ENCODE data around the gene ITPR2.
"Not testable (repeated sequence)": the region's sequence is repeated elsewhere in the genome, so short reads cannot be mapped to it uniquely, and the experiment has no call there.

ITPR2 gene

DNA sequence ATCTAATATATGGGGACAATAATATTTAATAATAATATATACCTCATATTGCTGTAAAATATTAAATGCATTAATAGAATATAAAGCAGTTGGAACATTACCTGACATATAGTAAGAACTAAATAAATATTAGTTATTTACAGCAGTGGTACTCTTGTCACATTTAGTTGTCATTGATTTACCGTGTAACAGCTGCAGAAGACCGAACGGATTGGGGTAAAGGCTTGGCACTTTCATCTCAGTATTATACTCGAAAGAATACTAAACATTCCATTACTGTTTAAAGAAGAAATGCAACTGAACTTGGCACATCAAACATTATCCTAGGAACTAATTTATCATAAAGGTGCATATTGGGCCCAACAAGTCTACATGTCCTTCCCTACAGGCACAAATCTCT, 61.1 kb downstream of the ITPR2 start:
- no peak for DNase-seq (ENCODE audit: low read depth, low spot score)

DNA sequence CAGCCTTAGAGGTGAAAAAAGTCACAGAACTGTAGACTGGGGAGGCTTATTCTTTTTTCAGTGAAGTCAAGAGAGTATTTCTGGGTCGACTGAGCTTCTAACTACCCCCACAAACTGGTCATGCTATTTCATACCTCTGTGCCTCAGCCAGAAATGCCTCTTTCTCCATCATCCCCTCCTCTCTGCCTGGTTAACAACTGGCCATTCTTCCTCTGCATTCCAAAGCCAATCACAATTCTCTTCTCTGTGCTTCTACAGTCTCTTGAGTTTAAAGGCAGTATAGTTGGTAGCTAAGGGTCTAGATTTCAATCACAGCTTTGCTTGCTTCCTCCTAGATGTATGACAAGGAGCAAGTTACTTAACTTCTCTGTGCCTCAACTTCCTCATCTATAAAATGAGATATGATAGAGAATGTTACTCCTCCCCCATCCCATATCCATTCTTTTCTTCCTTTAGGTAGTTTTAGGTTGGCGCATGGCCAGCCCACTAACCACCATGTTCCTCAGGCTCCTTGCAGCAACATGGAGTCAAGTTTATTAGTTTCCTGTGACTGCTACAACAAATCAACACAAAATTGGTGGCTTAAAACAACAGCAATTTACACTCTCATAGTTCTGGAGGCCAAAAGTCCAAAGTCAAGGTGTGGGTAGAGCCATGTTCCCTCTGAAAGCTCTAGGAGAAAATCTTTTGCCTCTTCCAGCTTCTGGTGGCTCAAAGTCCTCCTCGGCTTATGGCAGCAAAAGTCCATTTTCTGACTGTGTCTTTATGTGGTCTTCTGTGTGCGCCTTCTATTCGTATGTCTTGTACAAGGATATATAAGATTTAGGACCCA, 62.5 kb downstream of the ITPR2 start:
- DNase-seq (ENCODE audit: low read depth, low spot score), result no peak
- no peak overlapping the region for H3K4me3 ChIP-seq (ENCODE audit: low read length)

More for the DNA sequence above, 61.1 kb downstream of the ITPR2 start:
- H3K4me3 ChIP-seq (ENCODE audit: low read length), result no peak overlapping the region

DNA sequence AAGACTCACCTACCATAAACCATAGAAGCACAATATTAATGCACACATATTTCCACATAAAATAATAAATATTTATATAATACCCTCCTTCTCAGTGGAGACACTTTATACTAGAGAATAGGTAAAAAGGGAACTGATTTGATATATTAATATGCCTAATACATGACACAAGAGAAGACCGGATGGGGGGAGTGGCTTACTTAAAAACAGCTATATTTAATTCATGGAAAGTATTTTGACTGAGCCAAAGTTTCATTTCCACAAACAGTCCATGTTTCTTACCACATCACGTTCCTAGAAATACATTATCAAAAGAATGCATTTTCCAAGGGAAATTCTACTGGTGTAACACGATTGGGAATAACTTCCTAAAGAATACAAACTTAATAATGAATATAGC, 63.4 kb downstream of the ITPR2 start:
- DNase-seq (ENCODE audit: low read depth, low spot score), result no peak
- H3K4me3 ChIP-seq (ENCODE audit: low read length), result no peak overlapping the region

DNA sequence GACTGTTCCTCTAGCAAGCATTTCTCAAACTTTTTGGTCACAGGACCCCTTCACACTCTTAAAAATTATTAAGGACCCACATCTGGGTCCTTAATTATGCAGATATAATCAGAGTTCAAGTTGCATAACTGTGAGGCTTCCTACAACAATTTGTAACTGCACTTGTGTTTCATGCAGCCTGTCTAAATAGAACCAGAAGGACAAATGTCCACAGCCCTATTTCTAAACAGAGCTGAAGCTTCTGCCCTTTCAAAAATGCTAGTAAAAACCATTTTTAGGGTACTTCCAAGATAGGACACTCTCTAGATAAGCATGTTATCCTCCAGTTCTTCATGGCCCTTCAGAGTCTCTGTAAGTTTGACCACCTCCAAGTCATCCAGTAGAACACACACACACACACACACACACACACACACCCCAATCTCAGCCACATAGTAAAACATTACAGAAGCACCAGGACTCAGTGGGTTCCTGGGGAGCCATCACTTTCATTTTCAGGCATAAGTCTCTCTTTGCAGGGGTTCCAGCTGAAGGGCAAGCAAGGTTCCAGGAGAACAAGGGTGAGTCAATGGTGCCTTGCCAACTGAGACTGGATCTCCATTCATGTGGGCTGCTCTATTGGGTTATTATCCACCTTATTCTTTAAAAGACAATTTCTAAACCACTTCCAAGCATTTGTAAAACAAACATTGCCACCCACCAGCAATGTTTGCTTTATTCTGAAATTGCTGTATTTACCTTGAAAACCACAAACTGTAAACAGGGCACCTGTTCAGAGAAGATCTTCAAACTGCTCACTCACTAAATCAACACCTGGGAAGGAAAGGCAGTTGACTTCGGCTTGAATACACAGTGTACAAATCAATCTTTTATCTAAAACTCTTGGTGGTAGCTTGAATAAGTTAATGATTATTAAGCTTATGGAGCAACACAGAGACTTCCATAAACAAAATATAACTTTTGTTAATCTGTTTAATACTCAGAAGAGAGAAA, 64.1 kb downstream of the ITPR2 start:
- H3K4me3 ChIP-seq (ENCODE audit: low read length), result no peak overlapping the region
- DNase-seq (ENCODE audit: low read depth, low spot score), result peak; percentile 79

DNA sequence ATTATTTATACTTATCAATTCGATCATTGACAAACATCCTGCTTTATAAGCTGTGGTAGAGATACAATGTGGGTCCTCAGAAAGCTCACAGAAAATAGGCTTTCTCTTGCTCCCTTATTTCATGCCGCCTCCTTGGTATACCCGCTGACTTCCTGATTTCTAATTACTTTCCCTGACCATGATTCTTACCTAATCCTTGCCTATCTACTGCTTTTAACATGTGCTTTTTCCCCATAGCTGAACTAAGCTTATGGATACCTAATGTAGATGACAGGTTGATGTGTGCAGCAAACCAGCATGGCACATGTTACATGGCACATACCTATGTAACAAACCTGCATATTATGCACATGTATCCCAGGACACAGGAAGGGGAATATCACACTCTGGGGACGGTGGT, 65.1 kb downstream of the ITPR2 start:
- no peak overlapping the region for H3K4me3 ChIP-seq (ENCODE audit: low read length)
- no peak for DNase-seq (ENCODE audit: low read depth, low spot score)

GRCh38 chr12:26767116-26767515, 65.9 kb downstream of the ITPR2 start:
- DNase-seq (ENCODE audit: low read depth, low spot score), result no peak
- no peak overlapping the region for H3K4me3 ChIP-seq (ENCODE audit: low read length)

DNA sequence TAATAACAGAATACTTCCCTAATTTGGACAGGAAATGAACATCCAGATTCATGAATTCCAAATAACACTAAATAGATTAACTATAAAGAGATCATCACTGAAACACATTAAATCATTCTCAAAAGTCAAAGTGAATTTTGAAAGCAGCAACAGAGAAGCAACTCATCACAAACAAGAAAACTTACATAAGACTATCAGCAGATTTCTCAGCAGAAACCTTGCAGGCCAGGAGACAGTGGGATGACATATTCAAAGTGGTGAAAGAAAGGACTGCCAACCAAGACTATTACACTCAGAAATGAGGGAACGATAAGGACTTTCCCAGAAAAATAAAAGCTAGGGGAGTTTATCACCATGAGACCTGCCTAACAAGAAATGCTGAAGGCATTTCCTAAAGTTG, 70.8 kb downstream of the ITPR2 start:
- DNase-seq (ENCODE audit: low read depth, low spot score), result no peak
- H3K4me3 ChIP-seq (ENCODE audit: low read length), result no peak overlapping the region

GRCh38 chr12:26761775-26762174, 71.2 kb downstream of the ITPR2 start:
- no peak for DNase-seq (ENCODE audit: low read depth, low spot score)
- H3K4me3 ChIP-seq (ENCODE audit: low read length), result no peak overlapping the region

- DNase-seq (ENCODE audit: low read depth, low spot score), result no peak
- H3K4me3 ChIP-seq (ENCODE audit: low read length), result no peak overlapping the region
Observed at GRCh38 chr12:26760657-26761293, 72.2 kb downstream of the ITPR2 start.

GRCh38 chr12:26755362-26755761, 77.6 kb downstream of the ITPR2 start:
- not testable (repeated sequence) for H3K4me3 ChIP-seq (ENCODE audit: low read length); DNase-seq (ENCODE audit: low read depth, low spot score)

GRCh38 chr12:26754148-26754547, 78.8 kb downstream of the ITPR2 start:
- no peak for DNase-seq (ENCODE audit: low read depth, low spot score)
- H3K4me3 ChIP-seq (ENCODE audit: low read length), result no peak overlapping the region

DNA sequence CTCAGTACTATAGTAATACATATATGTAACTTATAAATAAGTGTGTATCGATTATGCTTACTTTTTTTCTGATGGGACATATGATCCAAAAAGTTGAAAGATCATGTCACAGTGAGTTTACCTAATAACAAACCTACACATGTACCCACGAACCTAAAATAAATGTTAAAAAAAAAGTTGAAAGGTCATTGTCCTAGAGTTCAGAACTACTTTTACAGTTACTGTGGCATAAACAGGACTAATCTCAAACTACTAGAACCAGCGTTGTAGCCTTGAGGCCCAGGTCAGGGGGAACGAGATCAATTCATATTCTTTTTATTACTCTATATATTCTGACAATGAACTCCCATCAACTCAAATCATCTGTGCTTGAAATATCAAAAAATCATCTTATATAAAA, 81.8 kb downstream of the ITPR2 start:
- no peak overlapping the region for H3K4me3 ChIP-seq (ENCODE audit: low read length)
- DNase-seq (ENCODE audit: low read depth, low spot score), result no peak

DNA sequence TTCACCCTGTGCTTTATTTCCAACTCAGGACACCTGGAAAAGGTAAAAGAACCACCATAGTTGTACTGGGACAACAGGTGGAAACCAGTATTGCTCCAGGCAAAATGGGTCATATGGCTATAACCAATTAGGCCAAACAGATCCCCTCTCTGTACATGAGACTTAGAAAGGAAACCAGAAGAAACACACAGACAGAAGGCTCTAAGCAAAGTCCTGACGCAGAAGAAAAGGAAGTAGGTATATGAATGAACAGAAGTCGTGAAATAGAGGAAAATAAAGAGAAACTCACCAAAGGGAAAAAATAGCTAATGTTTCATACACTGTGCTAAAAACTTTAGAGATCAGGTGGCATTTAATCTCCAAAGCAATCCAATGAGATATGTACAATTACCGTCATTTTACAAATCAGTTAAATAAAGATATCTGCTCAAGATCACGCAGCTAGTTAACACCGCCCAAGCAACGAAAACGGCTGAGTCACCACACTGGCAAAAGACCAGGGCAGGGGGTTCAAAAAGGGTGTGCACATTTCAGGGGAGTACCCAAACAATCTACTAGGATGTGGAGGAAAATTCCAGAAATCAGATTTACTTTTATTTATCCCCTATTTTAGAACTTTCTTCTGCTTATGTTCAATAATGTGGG, 82.3 kb downstream of the ITPR2 start:
- no peak for DNase-seq (ENCODE audit: low read depth, low spot score)
- no peak overlapping the region for H3K4me3 ChIP-seq (ENCODE audit: low read length)

DNA sequence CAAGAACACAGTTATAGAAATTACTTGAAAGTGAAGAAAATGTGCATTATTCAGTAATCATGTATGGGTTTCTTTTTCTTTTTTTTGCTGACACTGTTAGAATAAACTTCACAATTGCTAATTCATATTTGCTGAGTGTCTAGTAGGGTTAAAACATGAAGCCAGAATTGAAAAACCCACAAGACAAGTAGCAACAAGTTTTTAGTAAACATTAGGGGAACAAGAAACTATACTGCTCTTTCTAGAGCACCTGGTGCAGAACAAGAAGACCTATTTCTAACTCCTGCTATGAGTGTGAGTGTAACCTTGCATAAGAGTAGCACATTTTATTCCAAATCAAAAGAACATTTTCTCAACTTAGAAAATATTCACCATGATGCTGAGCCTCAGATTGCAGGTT, 83.2 kb downstream of the ITPR2 start:
- H3K4me3 ChIP-seq (ENCODE audit: low read length), result no peak overlapping the region
- no peak for DNase-seq (ENCODE audit: low read depth, low spot score)

- DNase-seq (ENCODE audit: low read depth, low spot score), result no peak
- H3K4me3 ChIP-seq (ENCODE audit: low read length), result no peak overlapping the region
Observed at GRCh38 chr12:26748741-26749431, 84.1 kb downstream of the ITPR2 start.

- H3K4me3 ChIP-seq (ENCODE audit: low read length), result no peak overlapping the region
Observed at GRCh38 chr12:26748412-26748740, 84.6 kb downstream of the ITPR2 start.

DNA sequence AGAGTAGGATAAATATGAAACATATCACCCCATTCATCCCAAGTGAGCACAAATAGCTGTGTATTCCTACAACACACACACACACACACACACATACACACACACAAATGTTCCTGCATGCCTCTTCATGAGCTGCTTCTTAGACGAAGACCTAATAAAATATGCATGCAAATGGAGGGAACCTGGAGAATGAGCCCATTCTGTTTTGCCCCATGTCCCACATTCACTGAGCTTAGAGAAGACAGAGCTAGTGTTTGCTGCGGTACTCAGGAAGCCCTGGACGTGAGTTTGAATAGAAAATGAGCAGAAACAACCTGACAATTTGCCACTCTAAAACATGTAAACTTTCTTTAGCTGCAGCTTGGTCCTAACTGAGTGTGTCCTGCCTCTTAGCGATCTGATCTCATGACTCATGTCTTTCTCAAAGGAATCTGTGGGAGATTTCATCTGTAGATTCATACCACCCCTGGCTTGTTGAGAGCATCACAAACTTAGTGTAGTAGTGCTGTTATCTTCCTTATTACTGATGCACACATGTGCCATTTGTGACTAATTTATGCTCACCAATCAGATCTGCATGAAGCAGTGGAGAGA, 86.8 kb downstream of the ITPR2 start:
- DNase-seq (ENCODE audit: low read depth, low spot score), result no peak
- no peak overlapping the region for H3K4me3 ChIP-seq (ENCODE audit: low read length)

More at GRCh38 chr12:26748412-26748740, 84.6 kb downstream of the ITPR2 start:
- DNase-seq (ENCODE audit: low read depth, low spot score), result no peak

DNA sequence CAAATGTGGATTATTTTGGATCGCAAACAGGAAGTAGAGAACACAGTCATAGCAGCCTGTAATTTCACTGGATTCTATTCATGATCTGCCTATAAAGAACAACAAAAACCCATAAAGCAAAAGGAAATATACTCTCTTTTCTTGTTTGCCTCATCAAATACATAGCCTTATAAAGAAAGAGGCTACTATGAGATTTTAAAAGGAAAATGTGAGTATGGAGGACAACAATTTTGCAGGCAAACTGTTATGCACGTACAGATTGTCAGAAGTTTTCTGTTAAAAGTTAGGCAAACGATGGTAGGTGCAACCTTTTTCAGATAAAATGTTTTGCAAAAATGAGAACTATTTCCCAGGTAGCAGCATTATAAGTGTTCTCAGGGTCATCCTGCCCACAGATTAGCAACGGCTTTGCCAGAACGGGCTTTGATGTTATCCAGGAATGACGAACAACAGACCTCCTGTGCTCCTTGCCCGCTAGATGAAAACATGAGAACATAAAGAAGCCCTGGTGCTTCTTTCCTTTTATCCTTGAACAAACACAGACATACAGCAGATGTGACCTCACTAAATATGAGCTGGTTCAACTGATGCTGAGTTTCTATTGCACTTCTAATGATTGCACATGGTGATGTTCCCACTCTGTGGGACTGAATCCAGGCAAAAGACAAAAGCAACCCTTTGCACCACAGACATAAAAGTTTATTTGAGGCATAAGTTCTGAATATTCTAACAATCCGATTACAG, 88.1 kb downstream of the ITPR2 start:
- no peak overlapping the region for H3K4me3 ChIP-seq (ENCODE audit: low read length)
- no peak for DNase-seq (ENCODE audit: low read depth, low spot score)

All from Jurkat, Clone E6-1 (cell line).